GM19452 (cell line): ENCODE data around the gene BRD3OS.

ENCODE experiments used
- ATAC-seq: cut with Tn5 transposase; IDR thresholded peaks from one replicate; pipeline ENCODE4 v1.9.1; 2021; ENCODE audit not compliant: unreplicated experiment

The BRD3OS gene

GRCh38 chr9:134003237-134003636, 22.0 kb upstream of the BRD3OS start:
- ATAC-seq, result no peak

GRCh38 chr9:134004131-134004873, 21.0 kb upstream of the BRD3OS start:
- ATAC-seq, result no peak

GRCh38 chr9:134004881-134005280, 20.4 kb upstream of the BRD3OS start:
- ATAC-seq, result no peak

GRCh38 chr9:134005381-134005780, 19.9 kb upstream of the BRD3OS start:
- ATAC-seq, result no peak

- no peak for ATAC-seq
Measured at GRCh38 chr9:134007150-134007549, 18.1 kb upstream of the BRD3OS start.

GRCh38 chr9:134007571-134007970, 17.7 kb upstream of the BRD3OS start:
- ATAC-seq, result no peak

- ATAC-seq, result no peak
Measured at GRCh38 chr9:134010310-134011173, 14.7 kb upstream of the BRD3OS start.

- no peak for ATAC-seq
Measured at GRCh38 chr9:134011401-134011800, 13.9 kb upstream of the BRD3OS start.

GRCh38 chr9:134014946-134015345, 10.3 kb upstream of the BRD3OS start:
- ATAC-seq, result no peak

GRCh38 chr9:134024214-134024792, 978 bp upstream of the BRD3OS start:
- ATAC-seq, result no peak

GRCh38 chr9:134025606-134026541, 593 bp downstream of the BRD3OS start:
- peak; percentile 47 for ATAC-seq

GRCh38 chr9:134026581-134026980, 1.3 kb downstream of the BRD3OS start:
- ATAC-seq, result no peak

- no peak for ATAC-seq
Measured at GRCh38 chr9:134026981-134027380, 1.7 kb downstream of the BRD3OS start.

- no peak for ATAC-seq
Measured at GRCh38 chr9:134027561-134027960, 2.3 kb downstream of the BRD3OS start.

GRCh38 chr9:134028076-134028475, 2.8 kb downstream of the BRD3OS start:
- no peak for ATAC-seq

- ATAC-seq, result no peak
Measured at GRCh38 chr9:134028575-134029247, 3.4 kb downstream of the BRD3OS start.

GRCh38 chr9:134029248-134030226, 4.3 kb downstream of the BRD3OS start:
- no peak for ATAC-seq

GRCh38 chr9:134030821-134031470, 5.7 kb downstream of the BRD3OS start:
- no peak for ATAC-seq

GRCh38 chr9:134031783-134032182, 6.5 kb downstream of the BRD3OS start:
- ATAC-seq, result no peak
